HPDE6-E6E7 (cell line): ENCODE results near the gene LZIC.

Experiments
- DNase-seq: peaks from one replicate; pipeline ENCODE4 v3.0.0; 2011; ENCODE audit warnings: missing footprints; ENCODE audit errors: extremely low spot score

LZIC gene

GRCh38 chr1:9886092-9886742 is 57.0 kb downstream of the LZIC start:
- no peak for DNase-seq

DNA sequence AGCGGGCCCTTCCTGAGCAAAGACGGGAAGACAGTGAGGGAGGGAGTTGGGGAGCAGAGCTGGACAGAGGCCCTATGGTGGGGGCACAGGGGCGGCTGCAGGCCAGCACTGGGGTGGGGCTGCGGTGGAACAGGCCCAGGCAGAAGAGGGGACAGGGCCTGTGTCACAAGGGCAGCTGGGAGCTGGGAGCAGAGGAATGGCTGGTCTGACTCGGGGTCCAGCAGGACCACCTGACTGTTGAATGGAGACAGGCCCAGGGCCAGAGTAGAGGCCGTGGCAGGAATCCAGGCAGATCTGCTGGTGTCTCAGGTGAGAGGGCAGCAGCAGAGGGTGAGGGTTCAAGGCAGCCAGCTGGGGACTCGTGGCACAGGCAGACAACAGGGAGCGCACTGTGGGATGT is 58.4 kb downstream of the LZIC start:
- no peak for DNase-seq

GRCh38 chr1:9883585-9884449 is 59.4 kb downstream of the LZIC start:
- DNase-seq = no peak

DNA sequence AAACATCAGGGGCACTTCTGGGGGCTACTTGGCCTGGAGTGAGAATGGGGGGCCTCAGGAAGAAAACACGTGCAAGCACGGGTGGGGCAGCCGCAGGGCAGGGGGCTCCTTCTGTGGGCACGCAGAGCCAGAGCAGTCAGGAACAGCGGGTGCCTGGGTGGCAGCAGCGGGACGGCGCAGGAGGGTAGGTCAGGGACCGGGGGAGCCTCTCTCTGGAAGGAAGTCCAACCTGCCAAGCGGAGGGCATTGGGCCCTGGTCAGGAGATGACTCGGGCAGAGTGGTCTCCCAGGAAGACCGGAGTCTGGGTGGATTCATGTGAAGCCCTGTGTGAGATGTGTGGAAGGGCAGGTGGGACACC is 60.3 kb downstream of the LZIC start:
- no peak for DNase-seq

- no peak for DNase-seq
Observed at GRCh38 chr1:9882296-9882944, 60.8 kb downstream of the LZIC start.

DNA sequence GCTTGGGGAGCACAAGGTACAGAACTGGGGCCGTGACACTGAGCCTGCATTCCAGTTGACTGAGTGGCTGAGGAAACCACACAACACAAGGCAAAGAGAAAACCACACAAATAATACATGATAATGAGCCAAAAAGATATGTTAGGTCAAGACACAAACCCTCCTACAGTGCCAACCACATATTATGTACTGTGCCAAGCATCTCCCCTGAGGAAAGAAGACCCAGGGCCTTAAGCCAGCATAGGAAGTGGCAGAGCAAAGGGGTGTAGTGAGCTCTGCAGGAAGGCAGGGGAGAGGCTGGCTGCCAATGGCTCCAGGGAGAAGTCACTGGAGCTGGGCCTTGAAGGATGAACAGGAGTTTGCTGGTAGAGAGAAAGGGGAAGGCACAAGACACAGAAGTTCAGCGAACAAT is 61.3 kb downstream of the LZIC start:
- DNase-seq = no peak
